Activated CD4-positive, alpha-beta T cell treated with anti-CD3 and anti-CD28 coated beads for 4 hours (primary cell): Measurements from ENCODE around the gene ANXA3.

ENCODE experiments used
- DNase-seq, 2 donors: peaks; one replicate each; pipeline ENCODE4 v3.0.0-alpha.2; 2020

ANXA3 gene

DNA sequence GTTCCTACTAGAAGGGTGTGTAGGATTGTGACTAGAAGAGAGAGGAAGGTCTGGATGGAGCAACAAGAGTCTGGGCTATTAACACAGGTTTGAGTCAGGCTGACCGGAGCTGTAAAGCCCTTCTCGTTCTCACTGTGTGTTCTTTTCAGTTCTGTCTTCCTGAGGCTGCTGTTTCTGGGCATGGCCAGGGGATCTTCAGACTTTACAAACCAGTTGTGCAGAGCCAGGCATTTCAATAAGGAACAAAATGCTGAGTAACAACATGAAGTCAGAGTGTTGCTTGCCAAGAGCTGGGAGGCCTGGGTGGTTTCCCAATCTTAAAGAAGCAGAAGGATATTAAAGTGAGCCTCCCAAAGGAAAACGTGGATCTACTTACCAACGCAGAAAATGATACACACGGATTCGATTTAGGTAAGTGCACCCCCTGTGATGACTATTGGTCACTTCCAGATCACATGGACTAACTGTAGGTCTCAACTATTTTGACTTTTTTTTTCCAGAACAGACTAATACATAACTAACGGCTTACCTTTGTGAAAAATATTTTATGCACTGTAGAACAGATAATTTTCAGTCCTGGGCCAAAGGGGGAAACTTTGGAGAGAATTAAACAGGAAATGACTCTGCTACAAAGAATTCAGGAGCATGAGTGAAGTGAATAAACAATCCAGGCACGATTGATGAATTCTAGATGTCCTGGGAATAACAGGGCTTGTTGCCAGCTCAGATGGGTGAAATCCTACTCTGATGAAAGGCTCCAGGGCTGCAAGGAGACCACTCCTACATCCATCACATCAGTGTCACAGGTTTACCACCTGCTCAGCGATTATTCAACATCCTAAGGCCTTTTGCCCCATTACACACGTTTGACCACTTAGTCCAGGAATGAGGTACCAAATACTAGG lies 94.5 kb downstream of the ANXA3 start:
- DNase-seq = no peak

DNA sequence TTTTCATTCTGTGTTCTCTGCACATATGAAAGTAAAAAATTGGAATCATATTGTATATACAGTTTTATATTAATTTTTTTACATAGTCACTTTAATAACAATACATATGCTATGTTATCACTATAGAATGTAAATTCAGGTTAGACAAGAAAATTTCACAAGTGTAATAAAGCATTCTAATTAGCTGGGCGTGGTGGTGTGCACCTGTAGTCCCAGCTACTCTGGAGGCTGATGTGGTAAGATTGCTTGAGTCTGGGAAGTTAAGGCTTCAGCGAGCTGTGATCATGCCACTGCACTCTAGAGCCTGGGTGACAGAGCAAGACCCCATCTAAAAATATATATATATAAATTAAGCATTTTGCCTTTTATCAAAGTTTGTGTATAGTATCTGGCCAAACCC lies 95.7 kb downstream of the ANXA3 start:
- DNase-seq = no peak

DNA sequence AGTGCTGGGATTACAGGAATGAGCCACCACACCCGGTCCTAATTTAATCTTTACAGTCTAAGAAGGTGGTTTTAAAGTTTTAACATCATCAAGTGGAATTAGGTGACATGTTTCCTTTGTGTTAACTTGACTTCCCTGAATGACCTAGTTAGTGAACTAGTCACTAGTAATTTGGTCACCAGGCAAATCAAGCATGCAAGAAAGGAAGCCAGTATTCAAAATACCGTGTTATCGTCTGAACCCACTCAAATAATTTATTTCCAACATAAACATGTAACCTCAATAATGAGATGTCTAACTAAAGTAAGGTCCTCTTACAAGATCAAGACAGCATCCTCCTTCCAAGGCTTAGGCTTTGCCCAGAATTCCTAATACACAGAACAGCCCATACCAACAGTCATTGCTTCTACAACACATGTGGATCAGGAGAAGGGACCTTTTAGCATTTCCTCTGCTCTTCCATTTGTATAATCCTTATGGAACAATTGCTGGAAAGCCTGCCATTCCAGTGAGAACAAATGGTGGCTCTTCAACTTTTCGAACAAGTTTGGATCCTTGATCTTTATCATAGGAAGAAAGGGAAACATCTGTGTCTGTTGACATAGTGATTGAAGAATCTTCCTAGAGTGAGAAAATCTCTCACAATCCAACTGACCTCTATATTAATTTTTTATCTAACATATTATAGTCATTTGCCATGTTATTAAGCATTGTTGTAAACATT lies 97.2 kb downstream of the ANXA3 start:
- no peak for DNase-seq

DNA sequence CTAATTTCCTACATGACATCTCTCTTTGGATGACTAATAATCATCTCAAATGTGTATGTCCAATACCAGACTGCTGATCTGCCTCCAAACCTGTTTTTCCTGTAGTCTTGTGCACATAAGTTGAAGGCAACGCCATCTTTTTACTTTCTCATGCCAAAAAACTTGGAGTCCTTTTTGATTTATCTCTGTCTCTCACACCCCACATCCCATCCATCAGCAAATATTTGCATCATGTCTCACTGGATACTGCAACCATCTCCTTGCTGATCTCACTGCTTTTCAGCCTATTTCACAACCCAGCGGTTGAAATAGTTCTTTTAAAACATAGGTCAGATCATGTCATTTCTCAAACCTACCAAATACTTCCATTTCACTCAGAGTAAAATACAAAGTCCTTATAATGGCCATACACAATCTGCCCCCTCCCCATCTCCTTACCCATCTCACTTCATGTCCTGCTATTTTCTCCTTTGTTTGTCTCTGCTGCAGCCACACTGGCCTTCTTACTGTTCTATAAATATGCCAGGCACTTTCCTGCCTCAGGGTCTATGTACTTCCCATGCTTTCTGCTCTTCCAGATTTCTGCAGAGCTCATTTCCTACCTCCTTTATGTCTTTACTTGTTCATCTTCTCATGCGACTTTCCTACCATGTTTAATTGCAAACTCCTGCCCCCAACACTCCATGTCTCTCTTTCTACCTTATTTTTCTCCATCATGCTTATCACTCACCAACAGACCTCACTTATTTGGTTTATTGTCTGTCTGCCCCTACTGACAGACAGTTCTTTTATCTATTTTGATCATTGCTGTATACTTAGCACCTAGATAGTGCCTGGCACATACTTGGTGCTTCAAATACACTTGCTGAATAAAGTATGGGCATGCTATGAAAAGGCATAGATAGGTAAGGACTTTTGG lies 98.8 kb downstream of the ANXA3 start:
- no peak for DNase-seq

DNA sequence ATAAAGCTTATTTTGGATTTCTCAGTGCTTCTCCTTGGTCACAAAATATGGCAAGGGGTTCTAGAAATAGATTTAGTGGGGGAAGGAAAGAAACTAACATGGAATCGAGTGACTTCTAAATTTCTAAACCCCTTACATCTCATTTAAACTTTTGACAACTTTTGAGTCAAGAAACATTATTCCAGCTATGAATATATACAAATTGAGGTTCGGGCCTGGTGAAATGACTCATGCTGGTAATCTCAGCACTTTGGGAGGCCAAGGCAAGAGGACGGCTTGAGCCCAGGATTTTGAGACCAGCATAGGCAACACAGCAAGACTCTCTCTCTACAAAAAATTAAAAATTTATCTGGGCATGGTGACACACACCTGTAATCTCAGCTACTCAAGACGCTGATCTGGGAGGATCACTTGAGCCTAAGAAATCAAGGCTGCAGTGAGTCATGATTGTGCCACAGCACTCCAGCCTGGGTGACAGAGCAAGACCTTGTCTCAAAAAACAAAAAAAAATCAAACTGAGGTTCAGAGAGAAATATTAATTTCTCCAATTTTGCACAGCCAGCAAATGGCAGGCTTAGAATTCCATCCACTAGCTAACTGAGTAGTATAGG lies 99.8 kb downstream of the ANXA3 start:
- DNase-seq = no peak

DNA sequence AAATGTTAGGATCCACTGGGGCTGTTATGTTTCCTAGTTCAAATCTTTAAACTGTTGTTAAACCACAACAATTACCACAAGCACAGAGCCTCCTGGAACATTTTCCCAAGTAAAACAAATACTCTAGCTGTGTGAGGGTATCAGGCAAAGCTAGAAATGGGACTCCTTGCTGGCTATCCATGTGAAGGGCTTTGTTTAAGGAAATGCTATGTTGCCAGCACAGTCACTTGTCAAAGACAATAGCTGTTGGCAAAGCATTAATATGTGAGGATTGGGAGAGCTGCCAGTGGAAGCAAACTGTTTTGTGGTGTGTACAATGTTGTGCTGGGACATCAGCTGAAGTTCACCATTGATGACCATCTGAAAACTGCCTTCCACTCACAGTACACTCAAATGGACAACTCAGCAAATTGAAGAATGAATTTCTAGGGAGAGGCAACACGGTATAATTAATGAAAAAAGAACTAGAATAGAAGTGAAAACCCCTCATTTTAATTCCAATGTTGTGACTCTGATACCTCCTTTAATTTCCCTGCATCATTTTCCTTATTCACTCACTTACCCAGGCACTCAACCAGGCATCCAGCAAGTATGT lies 100.8 kb downstream of the ANXA3 start:
- DNase-seq = no peak

DNA sequence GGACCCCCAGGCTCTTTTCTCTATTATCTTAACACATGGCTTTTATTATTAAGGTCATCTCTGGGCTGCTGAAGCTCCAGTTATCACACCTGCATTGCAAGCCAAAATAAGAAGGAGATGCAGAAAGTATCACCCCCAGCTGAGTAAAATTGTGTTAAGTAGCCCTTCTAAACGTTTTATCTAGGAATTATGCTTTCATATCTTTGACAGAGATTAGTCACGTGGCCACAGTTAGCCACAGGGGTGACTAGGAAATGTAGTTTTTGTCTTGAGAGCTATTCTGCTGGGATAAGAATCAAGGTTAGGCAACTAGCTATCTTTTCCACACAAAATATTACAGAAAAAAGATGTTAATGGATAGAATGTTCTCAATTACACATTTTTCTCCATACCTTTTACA lies 102.1 kb downstream of the ANXA3 start:
- DNase-seq = no peak

DNA sequence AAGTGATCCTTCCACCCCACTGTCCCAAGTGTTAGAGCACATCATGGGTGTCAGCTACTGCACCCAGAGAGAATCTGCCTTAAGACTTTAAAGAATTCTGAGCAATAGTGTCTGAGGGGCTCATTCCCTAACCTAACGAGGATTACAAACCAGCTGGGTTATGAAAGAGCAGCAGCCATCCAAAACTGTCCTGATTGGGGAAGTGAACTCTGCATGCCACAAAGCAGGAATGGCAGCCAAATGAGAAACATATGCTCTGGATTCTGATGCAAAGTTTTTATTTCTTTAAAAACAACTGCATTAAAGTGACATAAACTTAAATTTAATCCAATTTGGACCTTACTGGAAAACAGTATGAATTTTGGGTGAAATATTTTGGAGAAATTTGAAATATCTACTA lies 103.2 kb downstream of the ANXA3 start:
- DNase-seq = no peak

DNA sequence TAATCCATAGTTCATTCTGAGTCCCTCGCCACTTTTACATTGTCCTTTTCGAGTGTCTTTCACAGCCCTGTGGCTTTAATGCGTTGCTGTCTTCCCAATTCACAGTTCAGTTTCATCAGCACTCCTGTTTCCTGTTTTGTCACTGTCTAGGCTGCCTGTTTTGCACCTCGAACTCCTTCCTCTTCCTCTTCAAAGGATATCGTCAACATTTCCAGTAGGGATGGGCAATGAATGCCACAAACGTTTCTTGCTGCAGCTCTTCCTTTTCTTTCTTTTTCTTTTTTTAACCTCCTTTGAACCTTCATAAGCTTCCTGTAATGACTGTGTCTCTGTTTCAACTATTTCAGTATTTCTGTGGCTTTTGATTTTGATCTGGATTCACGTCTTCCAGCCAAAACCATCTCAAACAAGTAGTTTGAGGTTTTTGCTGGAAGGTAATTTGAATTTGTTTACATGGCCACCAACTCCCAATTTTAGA lies 105.4 kb downstream of the ANXA3 start:
- DNase-seq = no peak

DNA sequence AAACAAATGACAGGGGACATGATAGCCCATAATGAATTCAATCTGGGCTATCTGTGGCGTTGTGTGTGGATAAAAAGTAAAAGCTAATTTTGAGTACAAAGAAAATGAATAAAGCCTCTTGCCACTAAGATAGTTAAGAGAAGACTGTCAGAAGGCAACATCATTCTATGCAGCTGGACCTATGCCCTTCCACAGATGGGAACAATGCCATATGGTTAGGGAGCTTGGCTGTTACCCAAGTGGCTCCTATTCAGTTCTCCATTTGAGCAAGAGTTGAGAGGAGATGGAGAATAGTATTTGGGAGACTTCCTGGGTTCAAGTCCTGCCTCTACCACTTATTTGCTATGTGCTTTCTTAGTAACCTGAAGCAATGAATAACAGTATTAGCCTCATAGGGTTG lies 107.7 kb downstream of the ANXA3 start:
- no peak for DNase-seq

DNA sequence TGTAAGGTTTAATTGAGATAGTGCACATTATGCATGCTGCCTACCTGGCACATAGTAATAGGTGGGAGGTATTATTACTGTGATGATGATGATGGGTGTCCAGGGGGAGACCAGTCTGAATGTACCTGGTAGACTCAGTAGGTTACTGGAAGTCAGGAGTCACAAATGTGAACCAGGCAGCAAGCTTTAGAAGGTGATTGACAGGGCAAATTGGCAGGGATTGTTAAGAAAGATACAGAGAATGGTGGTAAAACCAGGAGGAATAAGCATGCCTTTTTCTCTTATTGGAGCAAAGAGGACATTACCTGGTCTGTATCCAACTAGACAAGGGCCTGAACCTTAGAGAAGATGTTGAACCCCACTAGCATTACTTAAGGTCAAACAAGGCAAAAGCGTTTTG lies 108.1 kb downstream of the ANXA3 start:
- no peak for DNase-seq
